ENCODE results near the gene TOM1L2. TPM values are rescaled to one million over a fixed set of nuclear protein-coding genes. Genes with fewer than 3 reads are reported as not detected.

Gene TOM1L2
- total RNA-seq, 3 donors from 2014 or later (not counting 1 experiment from before 2014, with no cell fraction given), result 35.7 to 43.2 (median 35.7) TPM

GRCh38 chr17:17837966-17838962 is 133.9 kb downstream of the TOM1L2 start:
- Histone ChIP-seq H3K9me3 (ENCODE audit: control insufficient read depth, insufficient read depth, low read length) (no peaks in the 10 kb centered on the region), H3K4me1 (ENCODE audit: control insufficient read depth, insufficient read depth, low read length) (peaks cover 63% of the 10 kb centered on the region), H3K27ac (ENCODE audit: low read length) (no peak overlapping the region), H3K27me3 (ENCODE audit: control insufficient read depth, insufficient read depth, low read length) (no peaks in the 10 kb centered on the region), H3K36me3 (ENCODE audit: control insufficient read depth, insufficient read depth, low read length) (no peaks in the 10 kb centered on the region), H3K4me3 (ENCODE audit: low read length) (no peak overlapping the region)
- H3K27me3 Mint-ChIP-seq (ENCODE audit: low read depth in 2 of 2), result no peaks in the 10 kb centered on the region
- TF ChIP-seq CTCF (IDR thresholded peaks at IDR 0.05), result no peak
- peak overlapping the region; percentile 92 to 98 for H3K27ac Mint-ChIP-seq
- DNase-seq (peak in 1 of 2 donors; percentile 43), ATAC-seq (no peak)
- intact Hi-C loops (cut with micrococcal nuclease), result loop anchor here (2.0 to 5.0 kb wide), 3 partner anchors 13 to 86 kb away; no protein-coding TSS in a partner anchor
- H3K36me3 Mint-ChIP-seq, result no peaks in the 10 kb centered on the region
- no peaks in the 10 kb centered on the region for H3K9me3 Mint-ChIP-seq
- peaks cover 26 to 39% of the 10 kb centered on the region in 2 donors for H3K4me1 Mint-ChIP-seq
- peak overlapping the region; percentile 73 for H3K4me3 Mint-ChIP-seq
- 76% methylated on average over 11 of the region's 11 CpGs for WGBS (ENCODE audit: insufficient coverage)

- H3K4me3 ChIP-seq (ENCODE audit: low read length), result peak overlapping the region; percentile 80
Observed at GRCh38 chr17:17837380-17837821, 134.8 kb downstream of the TOM1L2 start.

GRCh38 chr17:17836818-17837379 is 135.3 kb downstream of the TOM1L2 start, which contains the start of gene SREBF1:
Gene SREBF1, minus strand, starts transcription at chr17:17836986. Its CDS starts 169 bp downstream, at chr17:17836817.
- intact Hi-C loops (cut with micrococcal nuclease), result loop anchor here (1.0 to 5.0 kb wide), 4 partner anchors 13 to 85 kb away; no protein-coding TSS in a partner anchor
- WGBS (ENCODE audit: insufficient coverage), result 4% methylated on average over 52 of the region's 52 CpGs
- Mint-ChIP-seq H3K4me1 (peaks cover 26 to 44% of the 10 kb centered on the region in 2 donors), H3K36me3 (no peaks in the 10 kb centered on the region), H3K27me3 (ENCODE audit: low read depth in 2 of 2) (no peaks in the 10 kb centered on the region), H3K9me3 (no peaks in the 10 kb centered on the region), H3K27ac (peak within 1 kb of the TSS; percentile 92 to 98), H3K4me3 (peak within 1 kb of the TSS; percentile 92)
- Histone ChIP-seq H3K27ac (ENCODE audit: low read length) (peak within 1 kb of the TSS; percentile 98), H3K27me3 (ENCODE audit: control insufficient read depth, insufficient read depth, low read length) (no peaks in the 10 kb centered on the region), H3K9me3 (ENCODE audit: control insufficient read depth, insufficient read depth, low read length) (no peaks in the 10 kb centered on the region), H3K4me3 (ENCODE audit: low read length) (peak within 1 kb of the TSS; percentile 80), H3K4me1 (ENCODE audit: control insufficient read depth, insufficient read depth, low read length) (peaks cover 63% of the 10 kb centered on the region), H3K36me3 (ENCODE audit: control insufficient read depth, insufficient read depth, low read length) (no peaks in the 10 kb centered on the region)
- ATAC-seq (peak; percentile 38 to 51 (median 49)), DNase-seq (peak; percentile 73 to 80)
- TF ChIP-seq CTCF (IDR thresholded peaks at IDR 0.05), result no peak

More at GRCh38 chr17:17837380-17837821, 134.8 kb downstream of the TOM1L2 start:
- Histone ChIP-seq H3K9me3 (ENCODE audit: control insufficient read depth, insufficient read depth, low read length) (no peaks in the 10 kb centered on the region), H3K4me1 (ENCODE audit: control insufficient read depth, insufficient read depth, low read length) (peaks cover 63% of the 10 kb centered on the region), H3K27ac (ENCODE audit: low read length) (peak overlapping the region; percentile 98), H3K36me3 (ENCODE audit: control insufficient read depth, insufficient read depth, low read length) (no peaks in the 10 kb centered on the region), H3K27me3 (ENCODE audit: control insufficient read depth, insufficient read depth, low read length) (no peaks in the 10 kb centered on the region)
- Mint-ChIP-seq H3K27ac (peak overlapping the region; percentile 92 to 98), H3K36me3 (no peaks in the 10 kb centered on the region), H3K27me3 (ENCODE audit: low read depth in 2 of 2) (no peaks in the 10 kb centered on the region), H3K9me3 (no peaks in the 10 kb centered on the region), H3K4me1 (peaks cover 26 to 40% of the 10 kb centered on the region in 2 donors), H3K4me3 (peak overlapping the region; percentile 92)
- DNase-seq, result no peak
- no peak for TF ChIP-seq CTCF (IDR thresholded peaks at IDR 0.05)
- 91% methylated on average over 3 of the region's 3 CpGs for WGBS (ENCODE audit: insufficient coverage)
- no peak for ATAC-seq
- intact Hi-C loops (cut with micrococcal nuclease), result loop anchor here (2.0 to 5.0 kb wide), 3 partner anchors 13 to 85 kb away; no protein-coding TSS in a partner anchor

All from natural killer cell (primary cell).